ENCODE data around the gene BAHCC1.

The BAHCC1 gene

GRCh38 chr17:81480140-81481072, 85.1 kb downstream of the BAHCC1 start:
- Histone ChIP-seq H3F3A (ENCODE audit: insufficient read depth, low read length) (no peaks in the 10 kb centered on the region), H3K27ac (ENCODE audit: low read depth, low read length, poor library complexity, severe bottlenecking) (no peak overlapping the region), H3K4me2 (ENCODE audit: low read length) (no peak overlapping the region), H3K4me1 (ENCODE audit: insufficient read depth, low read length, severe bottlenecking) (peaks cover 14% of the 10 kb centered on the region), H3K9me2 (ENCODE audit: low read depth, low read length) (no peaks in the 10 kb centered on the region), H3K79me2 (ENCODE audit: insufficient read depth, low read length) (no peaks in the 10 kb centered on the region), H3K27me3 (ENCODE audit: insufficient read depth, low read length) (no peaks in the 10 kb centered on the region; the same call in 1 of the 2 replicates), H3K4me3 (ENCODE audit: low read depth, low read length, poor library complexity, severe bottlenecking) (no peak overlapping the region), H3K9ac (ENCODE audit: low read length) (no peak overlapping the region), H3K9me3 (ENCODE audit: low read length) (no peaks in the 10 kb centered on the region), H2AFZ (ENCODE audit: low read length) (no peak overlapping the region), H3K36me3 (ENCODE audit: insufficient read depth, low read length) (no peaks in the 10 kb centered on the region), H4K20me1 (ENCODE audit: insufficient read depth, low read length) (no peaks in the 10 kb centered on the region)
- TF ChIP-seq, protein P1, sequence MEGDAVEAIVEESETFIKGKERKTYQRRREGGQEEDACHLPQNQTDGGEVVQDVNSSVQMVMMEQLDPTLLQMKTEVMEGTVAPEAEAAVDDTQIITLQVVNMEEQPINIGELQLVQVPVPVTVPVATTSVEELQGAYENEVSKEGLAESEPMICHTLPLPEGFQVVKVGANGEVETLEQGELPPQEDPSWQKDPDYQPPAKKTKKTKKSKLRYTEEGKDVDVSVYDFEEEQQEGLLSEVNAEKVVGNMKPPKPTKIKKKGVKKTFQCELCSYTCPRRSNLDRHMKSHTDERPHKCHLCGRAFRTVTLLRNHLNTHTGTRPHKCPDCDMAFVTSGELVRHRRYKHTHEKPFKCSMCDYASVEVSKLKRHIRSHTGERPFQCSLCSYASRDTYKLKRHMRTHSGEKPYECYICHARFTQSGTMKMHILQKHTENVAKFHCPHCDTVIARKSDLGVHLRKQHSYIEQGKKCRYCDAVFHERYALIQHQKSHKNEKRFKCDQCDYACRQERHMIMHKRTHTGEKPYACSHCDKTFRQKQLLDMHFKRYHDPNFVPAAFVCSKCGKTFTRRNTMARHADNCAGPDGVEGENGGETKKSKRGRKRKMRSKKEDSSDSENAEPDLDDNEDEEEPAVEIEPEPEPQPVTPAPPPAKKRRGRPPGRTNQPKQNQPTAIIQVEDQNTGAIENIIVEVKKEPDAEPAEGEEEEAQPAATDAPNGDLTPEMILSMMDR (IDR thresholded peaks at IDR 0.05; ENCODE audit: low read length): no peak
- TF ChIP-seq EZH2 (IDR thresholded peaks at IDR 0.05; ENCODE audit: borderline replicate concordance, low read length): no peak

- Histone ChIP-seq H3K4me3 (ENCODE audit: low read depth, low read length, poor library complexity, severe bottlenecking) (no peak overlapping the region), H3F3A (ENCODE audit: insufficient read depth, low read length) (no peaks in the 10 kb centered on the region)
Observed at GRCh38 chr17:81481073-81481799, 86.0 kb downstream of the BAHCC1 start.

DNA sequence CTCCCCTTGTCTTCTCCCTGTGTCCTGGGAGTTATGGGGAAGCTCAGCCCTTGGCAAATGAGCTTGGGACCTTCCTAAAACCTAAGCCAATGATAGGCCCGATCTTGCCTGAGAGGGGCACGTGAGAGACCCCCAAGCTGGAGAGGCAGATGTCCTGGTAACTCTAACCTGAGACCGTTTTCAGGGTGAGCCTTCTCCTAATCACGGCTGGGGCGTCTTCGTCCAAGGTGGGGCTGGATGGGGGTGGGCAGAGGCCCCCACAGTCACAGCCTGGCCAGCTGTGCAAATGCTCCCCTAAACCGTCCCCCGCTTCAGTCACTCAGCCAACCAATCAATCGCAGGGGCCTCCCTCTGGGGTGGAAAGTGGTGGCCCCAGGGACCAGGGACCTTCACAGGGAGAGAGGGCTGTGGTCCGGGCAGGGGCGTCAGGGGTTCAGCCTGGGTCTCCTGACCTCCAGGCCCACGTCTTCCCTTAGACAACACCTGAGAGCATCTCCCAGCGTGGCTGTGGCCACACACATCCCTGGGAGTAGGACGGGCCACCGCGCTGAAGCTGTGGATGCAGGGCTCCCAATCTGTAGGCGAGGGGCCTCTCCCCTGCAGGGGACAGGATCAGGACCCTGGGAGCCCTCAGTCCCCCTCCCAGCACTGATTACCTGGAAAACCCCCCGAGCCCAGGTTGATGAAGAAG, 86.7 kb downstream of the BAHCC1 start:
- peaks cover 14% of the 10 kb centered on the region for H3K4me1 ChIP-seq (ENCODE audit: insufficient read depth, low read length, severe bottlenecking)

More at GRCh38 chr17:81481073-81481799, 86.0 kb downstream of the BAHCC1 start:
- Histone ChIP-seq H3K4me2 (ENCODE audit: low read length) (no peak overlapping the region), H3K27ac (ENCODE audit: low read depth, low read length, poor library complexity, severe bottlenecking) (no peak overlapping the region), H3K9me2 (ENCODE audit: low read depth, low read length) (no peaks in the 10 kb centered on the region), H3K4me1 (ENCODE audit: insufficient read depth, low read length, severe bottlenecking) (peaks cover 14% of the 10 kb centered on the region), H2AFZ (ENCODE audit: low read length) (no peak overlapping the region), H3K9me3 (ENCODE audit: low read length) (no peaks in the 10 kb centered on the region), H3K27me3 (ENCODE audit: insufficient read depth, low read length) (no peaks in the 10 kb centered on the region; the same call in 1 of the 2 replicates), H3K79me2 (ENCODE audit: insufficient read depth, low read length) (no peaks in the 10 kb centered on the region), H4K20me1 (ENCODE audit: insufficient read depth, low read length) (no peaks in the 10 kb centered on the region), H3K36me3 (ENCODE audit: insufficient read depth, low read length) (no peaks in the 10 kb centered on the region), H3K9ac (ENCODE audit: low read length) (no peak overlapping the region)
- no peak for TF ChIP-seq EZH2 (IDR thresholded peaks at IDR 0.05; ENCODE audit: borderline replicate concordance, low read length)
- TF ChIP-seq, protein P1 (IDR thresholded peaks at IDR 0.05; ENCODE audit: low read length): no peak

More for the DNA sequence above, 86.7 kb downstream of the BAHCC1 start:
- H3K79me2 ChIP-seq (ENCODE audit: insufficient read depth, low read length): no peaks in the 10 kb centered on the region
- no peak overlapping the region for H3K9ac ChIP-seq (ENCODE audit: low read length)
- H3K9me2 ChIP-seq (ENCODE audit: low read depth, low read length): no peaks in the 10 kb centered on the region
- no peaks in the 10 kb centered on the region; the same call in 1 of the 2 replicates for H3K27me3 ChIP-seq (ENCODE audit: insufficient read depth, low read length)
- no peaks in the 10 kb centered on the region for H3F3A ChIP-seq (ENCODE audit: insufficient read depth, low read length)
- no peaks in the 10 kb centered on the region for H4K20me1 ChIP-seq (ENCODE audit: insufficient read depth, low read length)
- H3K4me3 ChIP-seq (ENCODE audit: low read depth, low read length, poor library complexity, severe bottlenecking): no peak overlapping the region
- TF ChIP-seq, protein P1 (IDR thresholded peaks at IDR 0.05; ENCODE audit: low read length): no peak
- TF ChIP-seq EZH2 (IDR thresholded peaks at IDR 0.05; ENCODE audit: borderline replicate concordance, low read length): no peak
- no peaks in the 10 kb centered on the region for H3K9me3 ChIP-seq (ENCODE audit: low read length)
- H3K27ac ChIP-seq (ENCODE audit: low read depth, low read length, poor library complexity, severe bottlenecking): no peak overlapping the region
- no peak overlapping the region for H2AFZ ChIP-seq (ENCODE audit: low read length)
- no peaks in the 10 kb centered on the region for H3K36me3 ChIP-seq (ENCODE audit: insufficient read depth, low read length)
- H3K4me2 ChIP-seq (ENCODE audit: low read length): no peak overlapping the region

Data from OCI-LY1 (cell line).